Measurements from ENCODE around the gene STX7.

Gene STX7

DNA sequence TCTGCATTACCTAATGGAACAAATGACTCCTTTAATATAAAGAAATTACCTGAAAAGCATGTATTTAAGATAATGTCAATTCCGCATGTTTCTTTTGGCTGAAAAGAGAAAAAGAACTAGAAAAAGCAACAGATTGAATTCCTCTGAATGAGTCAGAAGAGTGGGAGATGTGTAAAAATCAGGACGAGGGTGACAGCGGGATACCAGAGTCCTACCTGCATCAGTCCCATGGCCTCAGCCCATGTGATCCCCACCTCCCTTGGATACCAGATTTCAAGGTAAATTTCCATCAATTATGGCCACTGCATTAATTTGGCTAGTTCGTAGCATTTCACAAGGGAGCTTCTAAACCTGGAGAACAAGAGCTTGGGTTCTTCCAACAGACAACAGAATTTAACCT, 101.6 kb downstream of the STX7 start:
- DNase-seq = no peak

DNA sequence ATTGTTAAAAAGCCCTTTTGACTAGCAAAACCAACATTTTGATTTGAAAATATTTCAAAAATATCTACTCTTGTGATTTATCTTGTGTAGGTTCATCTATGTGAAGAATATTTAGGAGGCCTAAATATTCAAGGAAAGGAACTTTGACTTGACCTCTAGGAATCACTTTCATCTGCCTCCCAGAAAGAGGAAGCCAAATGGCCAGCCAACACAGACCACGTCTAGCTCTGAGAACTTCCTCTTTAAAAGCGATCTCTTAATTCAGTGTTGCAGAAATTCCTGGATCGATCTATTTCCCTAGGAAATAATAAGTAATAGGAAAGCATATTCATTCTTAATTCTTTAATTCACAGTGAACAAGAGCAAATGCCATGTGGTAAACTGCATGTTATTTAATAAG, 102.1 kb downstream of the STX7 start:
- no peak for DNase-seq

DNA sequence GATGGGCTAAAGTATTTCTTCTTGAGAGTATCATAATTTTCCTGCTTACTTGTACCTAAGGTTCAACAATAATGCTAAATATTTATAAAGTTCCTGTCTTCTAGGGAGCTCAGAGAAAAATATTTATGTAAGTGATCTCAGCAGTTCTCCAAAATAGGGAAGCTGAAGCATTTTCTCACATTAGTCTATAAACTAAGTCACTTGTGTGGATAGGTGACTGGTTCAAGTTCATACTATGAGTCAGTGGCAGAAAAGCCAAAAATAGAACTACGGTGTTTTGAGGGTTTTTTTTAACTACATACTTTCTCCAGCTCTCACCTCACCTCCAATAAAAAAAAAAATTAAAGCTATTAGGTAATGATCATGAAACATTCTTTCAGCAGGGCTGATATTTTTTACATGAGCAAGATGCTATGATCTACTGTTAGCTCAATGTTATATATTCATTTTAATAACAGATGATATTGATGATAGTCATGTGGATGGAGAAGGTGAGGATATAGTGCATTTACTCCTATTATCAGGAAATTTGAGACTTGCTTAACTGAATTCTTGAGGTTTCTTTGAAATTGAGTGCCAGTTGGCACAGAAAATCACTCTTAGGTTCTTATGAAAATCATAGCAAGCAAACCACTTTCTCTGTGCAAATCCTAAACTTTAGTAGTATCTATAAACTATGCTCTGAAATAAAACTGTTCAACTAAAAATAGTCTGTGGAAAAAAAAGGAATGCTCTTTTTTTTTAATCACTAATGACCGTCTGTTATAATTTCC, 107.6 kb downstream of the STX7 start:
- no peak for DNase-seq

DNA sequence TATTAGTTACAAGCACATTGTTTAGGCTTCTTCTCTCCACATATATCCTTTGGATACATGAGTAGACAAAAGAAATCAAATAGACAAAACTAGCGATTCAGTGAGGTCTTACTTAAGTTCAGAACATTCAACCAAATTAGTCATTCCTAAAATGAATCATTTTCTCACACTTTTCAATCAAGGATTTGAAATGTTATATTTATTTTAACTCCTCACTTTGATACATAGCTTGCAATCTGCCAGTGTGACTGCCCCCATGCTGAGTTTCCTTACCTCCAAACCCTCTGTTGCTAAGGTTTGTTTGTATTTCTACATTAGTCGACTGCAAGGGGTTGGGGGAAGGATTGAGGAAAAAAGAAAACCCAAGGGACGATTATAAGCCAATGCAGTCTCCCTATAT, 108.2 kb downstream of the STX7 start:
- no peak for DNase-seq

DNA sequence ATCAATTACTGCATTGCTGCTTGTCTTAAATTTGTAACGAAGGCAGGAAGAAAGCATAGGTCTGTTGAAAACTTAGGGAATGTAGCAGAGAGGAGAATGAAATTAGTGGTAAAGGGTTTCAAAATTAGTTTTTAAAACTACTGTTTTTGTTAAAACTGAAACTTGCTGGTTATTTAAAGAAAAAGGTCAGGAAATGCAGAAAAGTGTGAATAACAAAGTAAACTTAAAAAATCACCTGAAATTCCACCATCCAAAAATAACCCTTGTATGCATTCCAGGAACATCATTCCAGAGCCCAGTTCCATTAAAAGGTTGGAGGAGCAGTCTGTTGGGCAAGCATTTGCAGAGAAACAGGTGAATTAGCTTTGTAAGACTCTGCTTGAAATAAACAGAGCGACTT, 108.6 kb downstream of the STX7 start:
- no peak for DNase-seq

DNA sequence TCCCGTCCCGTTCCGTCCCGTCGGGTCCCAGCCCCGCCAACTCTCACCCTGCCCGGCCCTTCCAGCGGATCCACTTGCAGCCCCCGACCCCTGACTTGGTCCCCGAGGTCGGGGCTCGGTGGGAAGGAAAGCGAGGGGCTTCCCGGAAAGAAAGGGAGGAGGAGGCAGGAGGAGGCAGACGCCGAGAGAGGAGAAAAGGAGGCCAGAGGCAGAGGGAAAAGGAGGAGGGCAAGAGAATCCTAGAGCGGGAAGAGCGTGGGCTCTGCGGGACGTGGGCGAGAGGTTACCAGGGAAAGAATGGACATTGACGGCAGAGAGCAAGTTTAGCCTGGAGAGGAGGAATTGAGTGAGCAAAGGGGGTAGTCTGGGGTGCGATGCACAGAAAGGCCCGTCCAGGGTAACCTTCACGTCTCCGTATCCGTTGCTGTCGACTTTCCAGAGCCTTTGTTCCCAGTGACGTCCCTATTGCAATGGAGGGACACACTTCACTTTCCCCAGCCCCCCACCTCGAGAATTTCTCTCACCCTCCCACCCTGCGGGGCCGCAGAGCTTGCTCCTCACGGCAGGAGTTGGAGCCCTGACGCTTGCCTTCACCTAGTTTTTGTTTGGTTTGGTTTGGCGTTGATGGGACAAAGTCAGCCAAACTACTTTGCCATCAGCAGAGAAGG, 111.2 kb downstream of the STX7 start:
- no peak for DNase-seq

DNA sequence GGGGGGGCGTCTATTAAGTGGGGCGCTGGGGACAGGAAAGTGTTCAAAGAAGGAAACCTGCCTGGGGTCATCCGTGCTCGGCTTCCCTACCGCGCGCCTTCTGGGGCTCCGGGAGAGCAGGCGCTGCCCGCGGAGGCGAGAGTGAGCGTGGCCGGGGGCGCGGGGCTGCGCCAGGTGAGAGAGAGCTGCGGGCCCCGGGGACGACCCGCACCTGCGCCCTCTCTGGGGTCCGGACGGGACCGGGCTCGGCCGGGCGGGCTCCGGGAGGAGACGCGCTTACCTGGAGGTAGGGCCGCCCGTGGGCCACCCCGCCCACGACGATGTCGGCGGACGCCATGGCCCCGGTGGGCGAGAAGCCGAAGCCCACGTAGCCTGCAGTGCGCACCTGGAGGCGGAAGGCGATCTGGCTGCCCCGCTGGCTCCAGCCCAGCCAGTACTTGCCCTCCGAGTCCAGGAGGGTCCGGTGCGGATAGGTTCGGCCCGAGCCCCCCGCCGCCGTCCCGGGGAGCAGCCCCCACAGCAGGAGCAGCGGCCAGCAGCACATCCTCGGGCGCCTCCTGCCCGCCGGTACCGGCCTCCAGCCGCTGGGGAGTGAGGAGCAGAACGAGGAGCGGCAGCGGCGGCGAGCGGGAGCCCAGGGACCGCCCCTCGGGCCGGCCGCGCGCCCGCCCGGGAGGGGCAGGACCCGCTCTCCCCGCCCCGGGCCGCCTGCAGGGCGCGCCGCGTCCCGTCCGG, 111.9 kb downstream of the STX7 start, which contains the start of gene MOXD1:
TSS of gene MOXD1 (minus strand) at position 593 of the 735 bp plus-strand sequence. CDS start at position 544, 49 bp downstream.
- no peak for DNase-seq

DNA sequence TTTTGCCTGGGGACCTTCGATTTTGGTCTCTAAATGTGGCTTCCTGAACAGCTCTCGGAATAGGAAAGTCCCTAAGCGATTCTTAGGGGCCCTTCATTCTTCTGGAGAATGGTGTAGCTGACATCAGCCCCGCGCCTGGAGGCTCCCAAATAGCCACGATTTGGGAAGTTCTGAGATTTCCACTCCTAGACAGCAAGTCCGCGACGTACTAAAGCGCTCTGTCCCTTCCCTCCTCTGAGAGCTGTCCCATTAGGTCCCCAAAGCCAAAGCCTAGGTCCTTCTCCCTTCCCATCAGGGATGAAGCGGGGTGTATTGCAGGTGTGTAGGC, 112.4 kb downstream of the STX7 start:
- DNase-seq = no peak

DNA sequence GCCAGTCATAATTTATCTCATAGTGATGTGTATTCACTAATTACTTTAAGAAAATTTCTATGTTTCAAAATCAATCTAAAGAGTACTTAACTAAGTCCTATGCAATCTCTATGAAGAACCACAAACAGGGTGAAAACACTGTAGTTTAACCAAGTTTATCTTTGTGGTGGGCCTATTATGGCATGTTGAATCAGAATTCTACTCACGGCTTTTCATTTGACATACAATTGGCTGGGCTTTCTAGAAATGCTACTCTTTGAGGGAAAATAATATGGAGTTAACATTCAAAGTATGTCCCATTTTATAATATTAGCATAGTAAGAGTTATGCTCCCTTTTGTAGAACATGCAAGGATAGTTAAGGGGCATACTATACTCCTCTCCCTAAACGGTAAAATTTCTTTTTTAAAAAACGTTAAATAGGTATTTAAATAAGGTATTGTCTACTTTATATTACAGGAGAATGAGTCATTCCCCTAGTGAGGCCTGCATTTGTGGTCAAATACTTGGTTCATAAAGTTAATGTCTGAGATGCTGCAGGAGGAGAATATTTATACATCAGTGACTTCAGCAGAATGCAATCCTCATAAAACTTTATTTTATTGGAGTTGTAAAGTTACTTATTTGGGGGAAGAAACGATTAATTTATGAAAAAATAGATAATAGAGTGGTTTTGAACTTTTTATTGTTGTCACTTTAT, 113.4 kb downstream of the STX7 start:
- no peak for DNase-seq
